ENCODE data around the gene COL5A1.

Gene COL5A1

GRCh38 chr9:134626571-134627416 is 14.8 kb upstream of the COL5A1 start:
- no peak for DNase-seq (ENCODE audit: low spot score)

GRCh38 chr9:134627417-134628353 is 13.9 kb upstream of the COL5A1 start:
- no peak for DNase-seq (ENCODE audit: low spot score)

- DNase-seq (ENCODE audit: low spot score): no peak
Measured at GRCh38 chr9:134628354-134628736, 13.3 kb upstream of the COL5A1 start.

GRCh38 chr9:134629061-134629585 is 12.5 kb upstream of the COL5A1 start:
- DNase-seq (ENCODE audit: low spot score): no peak

- no peak for DNase-seq (ENCODE audit: low spot score)
Measured at GRCh38 chr9:134629586-134630392, 11.8 kb upstream of the COL5A1 start.

- no peak for DNase-seq (ENCODE audit: low spot score)
Measured at GRCh38 chr9:134630393-134630790, 11.2 kb upstream of the COL5A1 start.

GRCh38 chr9:134630861-134631260 is 10.7 kb upstream of the COL5A1 start:
- no peak for DNase-seq (ENCODE audit: low spot score)

GRCh38 chr9:134631881-134632280 is 9.7 kb upstream of the COL5A1 start:
- no peak for DNase-seq (ENCODE audit: low spot score)

GRCh38 chr9:134632329-134632728 is 9.3 kb upstream of the COL5A1 start:
- DNase-seq (ENCODE audit: low spot score): no peak

- no peak for DNase-seq (ENCODE audit: low spot score)
Measured at GRCh38 chr9:134633362-134634142, 8.1 kb upstream of the COL5A1 start.

GRCh38 chr9:134634176-134634575 is 7.4 kb upstream of the COL5A1 start:
- no peak for DNase-seq (ENCODE audit: low spot score)

GRCh38 chr9:134634667-134635230 is 6.9 kb upstream of the COL5A1 start:
- no peak for DNase-seq (ENCODE audit: low spot score)

GRCh38 chr9:134635351-134636148 is 6.1 kb upstream of the COL5A1 start:
- DNase-seq (ENCODE audit: low spot score): no peak

GRCh38 chr9:134636149-134636507 is 5.5 kb upstream of the COL5A1 start:
- DNase-seq (ENCODE audit: low spot score): no peak

GRCh38 chr9:134637241-134637640 is 4.4 kb upstream of the COL5A1 start:
- no peak for DNase-seq (ENCODE audit: low spot score)

GRCh38 chr9:134637696-134638501 is 3.7 kb upstream of the COL5A1 start:
- DNase-seq (ENCODE audit: low spot score): no peak

- no peak for DNase-seq (ENCODE audit: low spot score)
Measured at GRCh38 chr9:134638502-134639090, 3.0 kb upstream of the COL5A1 start.

- DNase-seq (ENCODE audit: low spot score): no peak
Measured at GRCh38 chr9:134639994-134640393, 1.6 kb upstream of the COL5A1 start.
